GM19467 (cell line): ENCODE data around the gene FAT3.

Source experiments
- ATAC-seq: cut with Tn5 transposase; IDR thresholded peaks from one replicate; pipeline ENCODE4 v1.9.1; 2021; ENCODE audit warnings: mild to moderate bottlenecking, moderate library complexity; ENCODE audit not compliant: unreplicated experiment

The FAT3 gene

DNA sequence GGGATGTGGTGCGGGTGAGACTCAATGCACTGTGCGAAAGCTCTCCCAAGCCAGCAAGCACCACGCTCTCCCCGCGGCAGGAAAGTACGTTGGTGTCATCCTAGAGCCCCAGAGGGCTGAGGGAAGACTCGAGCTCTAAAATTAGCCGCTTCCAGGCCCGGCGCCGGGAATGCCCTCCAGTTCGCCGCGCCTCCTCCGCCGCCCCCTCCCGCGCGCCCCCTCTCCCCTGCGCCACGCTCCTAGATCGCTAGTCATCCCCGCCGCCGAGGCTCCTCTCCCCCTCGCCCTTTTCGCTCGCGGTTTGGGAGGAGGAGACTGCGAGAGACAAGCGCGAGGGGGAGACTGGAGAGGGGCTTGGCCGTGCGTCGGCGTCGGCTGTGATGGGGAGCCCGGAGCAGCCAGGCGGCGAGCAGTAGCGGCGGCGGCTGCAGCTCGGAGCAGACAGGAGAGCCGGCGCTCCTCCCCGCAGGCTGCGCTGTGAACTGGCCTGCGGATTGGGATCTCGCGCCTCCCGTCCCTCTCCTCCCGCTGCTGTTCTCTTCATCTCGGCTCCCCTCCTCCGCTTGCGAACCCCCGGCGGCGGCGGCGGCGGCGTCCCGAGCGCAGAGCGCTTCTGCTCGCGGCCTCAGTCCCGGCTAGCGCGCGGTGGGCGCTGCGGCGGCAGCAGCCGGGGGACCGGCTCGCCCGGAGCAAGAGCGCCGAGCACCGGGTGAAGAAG is at the start of gene FAT3:
TSS of gene FAT3 (plus strand) at position 412 of the 718 bp plus-strand sequence. CDS start 127,295 bp downstream, outside the sequence.
- no peak for ATAC-seq

DNA sequence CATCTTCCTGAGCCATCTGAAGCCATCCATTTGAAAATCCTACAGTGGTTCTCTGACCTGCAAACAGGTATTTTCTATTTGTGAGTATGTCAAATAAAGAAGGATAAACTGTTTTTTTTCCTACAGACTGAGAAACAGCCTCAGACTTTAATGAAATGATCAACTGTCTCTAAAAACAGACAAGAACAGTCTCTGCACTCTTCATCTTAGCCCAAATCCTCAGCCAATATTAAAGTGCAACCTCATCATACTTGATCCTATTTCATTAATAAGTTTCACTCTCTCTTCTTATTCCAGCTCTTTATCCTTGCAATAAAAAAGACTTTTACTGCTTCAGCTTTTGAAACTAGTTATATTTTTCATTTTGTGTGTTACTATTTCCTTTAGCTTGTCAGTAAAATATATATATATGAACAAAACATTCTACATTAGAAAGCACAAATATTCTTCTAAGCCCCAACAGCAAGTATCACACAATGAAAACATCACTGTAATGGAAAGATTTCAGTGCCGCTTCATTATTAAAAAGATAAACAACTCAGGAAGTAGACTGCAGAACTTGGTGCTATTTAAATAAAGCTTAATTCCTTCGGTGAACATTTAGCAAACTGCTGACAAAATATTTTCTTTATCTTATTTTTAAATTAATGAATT is 45.5 kb upstream of the FAT3 start:
- ATAC-seq: no peak

DNA sequence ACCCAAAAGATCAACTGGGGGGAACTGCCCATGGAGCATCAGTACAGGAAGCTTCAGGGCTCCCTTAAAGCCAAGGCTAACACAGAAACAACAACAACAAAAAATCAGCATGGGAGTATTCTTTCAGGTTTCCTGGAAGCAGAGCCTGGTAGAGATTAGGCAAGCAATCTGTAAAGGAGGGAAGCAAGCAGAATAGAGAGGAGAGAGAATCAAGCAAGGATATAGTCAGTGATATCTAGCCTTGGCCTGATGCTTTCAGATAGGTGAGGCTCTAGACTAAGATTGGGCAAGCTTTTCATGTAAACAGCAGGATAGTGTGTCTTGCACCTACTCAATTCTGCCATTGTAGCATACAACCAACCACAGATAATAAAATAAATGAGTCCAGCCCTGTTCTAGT is 44.4 kb upstream of the FAT3 start:
- ATAC-seq: no peak

DNA sequence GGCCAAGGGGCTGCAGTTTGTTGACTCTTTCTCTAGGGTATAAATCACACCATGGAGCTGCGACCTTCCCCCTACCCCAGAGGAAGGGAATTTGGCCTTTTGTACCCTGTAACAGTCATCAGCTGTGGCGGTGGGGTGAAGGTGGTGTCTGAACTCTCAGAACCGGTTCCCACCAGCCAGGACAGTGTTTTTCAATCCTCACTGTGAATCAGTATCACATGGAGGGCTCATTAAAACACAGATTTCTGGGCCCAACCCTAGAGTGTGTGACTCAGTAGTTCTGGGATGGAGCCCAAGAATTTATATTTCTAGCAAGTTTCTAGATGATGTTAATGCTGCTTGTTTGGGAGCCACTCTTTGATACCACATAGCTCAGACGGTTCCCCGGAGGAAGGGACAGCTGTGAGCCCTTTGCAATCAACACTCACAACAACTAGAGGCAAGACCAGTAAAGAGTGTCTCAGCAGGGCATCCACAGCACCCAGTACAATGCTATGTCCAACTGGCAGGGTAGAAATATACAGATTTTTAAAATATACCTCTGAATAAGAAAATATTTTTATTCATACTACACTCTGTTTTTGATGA is 43.9 kb upstream of the FAT3 start:
- ATAC-seq: no peak

DNA sequence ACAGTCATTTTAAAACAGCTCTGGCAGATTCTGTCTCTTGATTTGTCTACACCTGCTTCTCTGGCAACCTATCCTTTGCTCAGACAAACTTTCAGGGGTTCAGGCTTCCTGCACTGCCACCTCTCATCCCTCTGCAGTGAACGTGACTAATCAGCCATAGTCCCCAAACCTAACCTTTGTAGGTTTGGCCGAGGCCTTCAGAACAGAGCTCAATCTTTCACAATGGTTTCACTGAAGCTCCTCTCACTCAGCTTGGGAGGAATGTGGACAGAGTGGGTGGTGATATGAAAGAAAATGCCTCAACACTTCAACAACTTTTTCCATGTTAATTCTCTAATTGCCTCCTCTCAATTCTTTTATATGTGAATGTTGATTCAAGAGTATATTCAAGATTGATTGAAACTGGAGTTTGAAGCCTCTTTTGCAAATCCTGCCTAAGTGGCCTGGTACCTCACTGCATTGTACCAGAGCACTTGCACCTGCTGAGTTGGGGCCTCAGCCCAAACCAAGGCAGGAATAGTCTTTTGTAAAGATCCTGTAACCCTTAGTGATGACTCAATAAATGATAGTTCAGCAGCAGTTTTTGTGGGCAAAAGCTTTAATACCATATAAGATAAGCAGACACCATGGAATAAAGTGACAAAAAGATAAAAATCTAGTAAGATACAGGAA is 33.9 kb upstream of the FAT3 start:
- no peak for ATAC-seq

DNA sequence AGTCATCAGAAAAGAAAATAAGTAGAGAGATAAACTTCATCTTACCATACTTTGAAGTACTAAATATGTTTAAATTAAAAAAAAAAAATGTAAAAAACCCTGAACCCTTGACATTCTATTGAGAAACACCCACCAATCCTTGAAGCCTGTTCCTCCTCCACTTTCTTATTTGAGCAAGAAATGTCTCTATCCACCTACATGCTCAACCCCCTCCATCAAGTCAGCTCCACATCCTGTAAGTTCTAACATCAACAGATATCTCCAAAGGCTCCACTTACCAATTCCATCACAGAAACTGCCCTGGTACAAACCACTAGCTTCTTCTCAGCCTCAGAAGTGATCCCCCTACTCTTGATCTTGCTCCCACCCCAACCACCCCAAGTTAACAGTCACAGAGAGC is 32.5 kb upstream of the FAT3 start:
- no peak for ATAC-seq

DNA sequence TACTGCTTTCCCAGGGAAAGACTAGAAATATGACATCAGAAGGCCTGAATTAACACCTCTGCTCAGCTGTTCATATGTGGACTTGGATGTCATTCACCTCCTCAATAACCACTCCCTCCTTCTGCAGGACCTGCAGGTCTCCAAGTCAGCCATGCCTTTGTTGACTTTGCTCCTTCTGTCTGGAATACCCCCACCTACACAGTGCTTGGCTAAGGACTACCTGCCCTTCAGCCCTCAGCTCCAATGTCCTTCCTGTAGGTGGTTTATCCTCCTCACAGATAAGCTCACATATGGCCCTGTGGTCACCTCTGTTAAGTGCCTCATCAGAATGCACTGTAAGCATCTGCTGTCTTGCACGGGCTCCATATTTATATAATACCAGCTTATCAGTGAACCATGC is 26.4 kb upstream of the FAT3 start:
- ATAC-seq: no peak

DNA sequence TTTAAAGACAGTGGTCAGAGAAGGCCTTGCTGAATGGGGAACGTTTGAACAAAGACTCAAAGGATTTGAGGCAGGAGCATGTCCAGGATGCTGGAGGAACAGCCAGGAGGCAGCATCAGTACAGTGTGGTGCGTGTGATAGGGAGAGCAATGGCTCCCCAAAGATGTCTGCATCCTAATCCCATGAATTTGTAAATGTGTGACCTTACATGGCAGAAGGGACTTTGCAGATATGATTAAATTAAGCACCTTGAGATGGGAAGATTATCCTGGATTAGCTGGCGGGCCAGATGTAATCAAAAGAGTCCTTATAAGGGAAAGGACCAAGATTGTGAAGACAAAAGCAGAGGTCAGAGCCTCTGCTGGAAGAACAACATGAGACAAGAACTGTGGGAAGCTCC is 24.6 kb upstream of the FAT3 start:
- no peak for ATAC-seq

DNA sequence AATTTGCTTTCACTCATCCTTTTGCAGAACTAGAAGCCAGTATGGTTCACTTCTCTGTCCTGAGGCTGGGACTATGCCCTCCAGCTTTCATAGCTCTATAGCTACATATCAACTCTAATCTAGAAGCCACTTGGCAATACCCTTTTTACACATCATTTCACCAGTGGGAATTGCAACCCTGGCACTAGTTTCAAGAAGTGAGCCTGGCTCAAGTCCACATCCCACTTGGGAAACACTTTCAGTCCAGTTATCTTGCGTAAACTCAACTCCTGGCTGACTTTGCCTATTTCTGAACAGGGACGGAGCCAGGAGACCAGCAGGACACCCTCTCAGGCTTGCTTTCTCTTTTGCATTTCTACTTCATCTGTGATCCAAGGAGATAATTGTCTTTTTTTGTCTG is 19.9 kb upstream of the FAT3 start:
- ATAC-seq: no peak

DNA sequence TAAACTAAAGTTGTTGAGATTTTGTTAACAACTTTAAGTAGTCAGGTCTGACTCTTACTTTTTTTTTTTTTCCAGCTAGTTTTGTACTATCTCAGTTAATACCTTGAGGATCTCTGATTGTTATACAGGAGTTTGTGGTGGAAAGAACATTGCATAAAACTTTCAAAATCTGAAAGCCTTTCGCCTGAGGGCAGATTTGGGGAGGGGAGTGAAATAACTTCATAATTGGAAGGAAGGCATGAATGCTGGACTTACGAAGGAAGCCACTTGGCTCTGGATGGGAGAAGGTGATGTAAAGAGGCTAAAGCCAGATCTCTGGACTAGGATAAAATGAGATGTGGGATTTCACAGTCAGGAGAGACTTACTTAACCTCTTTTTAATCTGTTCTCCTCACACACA is 18.2 kb upstream of the FAT3 start:
- no peak for ATAC-seq

DNA sequence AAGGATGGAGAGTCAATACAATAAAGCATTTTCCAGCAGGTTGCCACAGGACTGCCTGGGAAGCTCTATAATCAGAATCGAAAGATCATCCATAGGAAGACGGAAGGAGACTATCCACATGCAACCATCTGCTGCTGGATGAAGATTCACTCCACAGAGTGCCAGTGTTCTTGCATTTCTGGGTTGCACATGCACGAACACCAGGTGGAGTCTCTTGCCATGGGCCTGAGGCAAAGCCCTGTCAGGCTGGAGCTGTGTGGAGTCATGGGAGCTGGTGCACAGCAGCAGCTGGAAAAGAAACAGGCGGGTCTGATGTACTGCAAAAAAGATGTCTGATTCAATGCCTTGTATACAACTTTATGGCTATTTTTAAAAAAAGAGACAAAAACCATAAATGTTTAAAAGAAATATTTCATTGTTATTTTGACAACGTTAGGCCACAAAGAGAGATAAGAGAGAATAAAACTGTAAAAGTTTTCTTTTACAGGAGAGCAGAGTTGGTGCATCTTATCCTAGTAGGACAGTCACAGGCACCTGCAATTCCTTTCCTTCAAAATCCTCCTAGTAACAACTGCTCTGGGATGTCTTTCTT is 12.9 kb upstream of the FAT3 start:
- no peak for ATAC-seq

DNA sequence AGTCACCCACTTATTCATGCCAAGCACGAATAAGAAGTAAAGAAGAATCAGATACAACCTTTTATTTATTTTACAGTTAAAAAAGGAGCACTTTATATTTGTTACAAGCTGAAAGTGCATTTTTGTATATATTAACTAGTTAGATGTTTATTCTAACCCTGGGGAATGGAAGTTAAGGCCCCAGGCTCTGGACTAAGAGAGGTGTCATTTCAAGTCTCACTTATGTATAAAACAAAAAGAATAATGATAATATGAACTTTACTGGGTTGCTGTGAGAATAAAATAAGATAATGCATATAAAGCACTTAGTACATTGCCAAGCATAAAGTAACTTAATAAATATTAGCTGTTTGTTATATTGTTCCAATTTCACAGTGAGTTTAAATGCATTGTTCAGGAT is 12.1 kb upstream of the FAT3 start:
- ATAC-seq: no peak

DNA sequence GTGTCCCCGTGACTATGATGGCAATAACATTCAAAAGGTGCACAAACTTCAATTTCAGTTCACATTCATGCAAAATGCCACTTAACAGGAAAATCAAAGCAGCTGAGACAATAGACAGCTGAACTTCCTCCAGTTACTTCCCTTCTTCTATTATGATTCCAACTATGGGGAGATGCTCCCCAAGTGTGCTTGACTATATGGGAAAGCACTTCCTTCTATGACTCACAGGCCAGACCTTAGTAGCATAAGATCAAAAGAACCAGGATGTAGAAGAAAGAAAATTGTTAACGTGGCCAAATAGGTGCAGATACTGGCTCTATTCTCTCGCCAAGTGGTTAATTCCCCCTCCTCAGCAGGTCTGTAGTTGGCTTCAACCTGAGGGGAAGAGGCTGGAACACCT is 7.8 kb upstream of the FAT3 start:
- ATAC-seq: no peak

DNA sequence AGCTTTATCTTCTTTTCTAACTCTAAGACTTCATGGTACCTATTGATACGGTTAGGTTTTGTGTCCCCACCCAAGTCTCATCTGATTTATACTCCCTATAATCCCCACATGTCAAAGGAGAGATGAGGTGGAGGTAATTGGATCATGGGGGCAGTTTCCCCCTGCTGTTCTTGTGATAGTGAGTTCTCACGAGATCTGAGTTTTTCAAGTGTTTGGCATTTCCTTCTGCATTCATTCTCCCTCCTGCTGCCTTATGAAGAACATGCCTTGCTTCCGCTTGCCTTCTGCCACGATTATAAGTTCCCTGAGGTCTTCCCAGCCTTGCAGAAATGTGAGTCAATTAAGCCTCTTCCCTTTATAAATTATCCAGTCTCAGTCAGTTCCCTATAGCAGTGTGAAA is 5.1 kb upstream of the FAT3 start:
- no peak for ATAC-seq

DNA sequence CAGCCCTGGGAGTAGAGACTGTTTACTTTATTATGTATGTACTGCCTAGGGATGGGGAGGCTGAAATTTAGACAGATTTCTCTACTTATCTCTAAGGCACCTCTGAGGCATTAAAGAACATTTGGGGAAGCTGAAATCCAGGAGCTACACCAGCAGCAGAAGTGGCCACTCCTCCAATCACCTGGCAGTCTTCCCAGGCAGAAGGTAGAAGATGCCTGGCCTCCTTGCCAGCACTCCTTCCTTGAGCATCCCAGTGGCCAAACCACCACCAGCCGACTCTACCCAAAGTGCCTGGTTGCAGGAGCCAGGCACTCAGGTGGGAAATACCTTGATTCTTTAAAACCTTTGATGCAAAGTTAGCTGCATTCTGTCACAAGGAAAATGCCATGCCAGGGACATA is 1.9 kb upstream of the FAT3 start:
- no peak for ATAC-seq

DNA sequence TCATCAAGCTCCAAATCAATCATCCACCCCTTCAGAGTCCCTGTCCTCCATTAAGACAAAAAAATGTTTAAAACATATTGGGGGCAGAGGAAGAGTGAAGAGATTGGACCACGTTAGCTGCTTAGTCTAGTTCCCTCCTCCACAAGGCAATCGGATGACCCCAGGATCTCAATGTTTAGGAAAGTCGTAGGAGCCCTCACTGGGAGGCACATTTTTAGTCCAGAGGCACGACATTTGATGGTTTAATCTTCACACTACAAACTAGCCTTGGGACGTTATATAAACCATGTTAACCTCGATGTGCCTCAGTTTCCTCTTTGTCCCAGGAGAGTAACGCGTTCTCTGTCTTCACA is 588 bp upstream of the FAT3 start:
- ATAC-seq: no peak

DNA sequence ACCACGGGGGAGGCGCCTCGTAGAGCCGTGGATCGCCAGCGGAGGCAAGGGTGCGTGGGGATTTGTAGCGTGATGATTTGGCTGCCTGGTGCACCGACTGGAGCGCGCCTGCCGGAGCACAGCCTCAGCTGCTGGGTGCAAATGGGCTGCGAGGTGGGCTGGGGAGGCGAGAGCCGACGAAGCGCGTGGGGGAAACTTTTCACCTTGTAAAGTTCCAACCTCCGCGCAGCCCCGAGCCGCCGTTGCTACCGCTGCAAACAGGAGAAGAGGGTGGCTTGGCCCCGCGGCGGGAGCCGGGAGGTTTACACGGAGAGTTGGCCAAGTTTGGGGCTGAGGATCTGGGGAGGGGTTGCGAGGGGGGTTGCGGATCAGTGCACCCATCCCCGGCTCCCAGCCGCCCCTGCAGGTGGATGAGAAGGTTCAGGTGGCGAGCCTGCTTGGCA is 528 bp downstream of the FAT3 start:
- no peak for ATAC-seq

DNA sequence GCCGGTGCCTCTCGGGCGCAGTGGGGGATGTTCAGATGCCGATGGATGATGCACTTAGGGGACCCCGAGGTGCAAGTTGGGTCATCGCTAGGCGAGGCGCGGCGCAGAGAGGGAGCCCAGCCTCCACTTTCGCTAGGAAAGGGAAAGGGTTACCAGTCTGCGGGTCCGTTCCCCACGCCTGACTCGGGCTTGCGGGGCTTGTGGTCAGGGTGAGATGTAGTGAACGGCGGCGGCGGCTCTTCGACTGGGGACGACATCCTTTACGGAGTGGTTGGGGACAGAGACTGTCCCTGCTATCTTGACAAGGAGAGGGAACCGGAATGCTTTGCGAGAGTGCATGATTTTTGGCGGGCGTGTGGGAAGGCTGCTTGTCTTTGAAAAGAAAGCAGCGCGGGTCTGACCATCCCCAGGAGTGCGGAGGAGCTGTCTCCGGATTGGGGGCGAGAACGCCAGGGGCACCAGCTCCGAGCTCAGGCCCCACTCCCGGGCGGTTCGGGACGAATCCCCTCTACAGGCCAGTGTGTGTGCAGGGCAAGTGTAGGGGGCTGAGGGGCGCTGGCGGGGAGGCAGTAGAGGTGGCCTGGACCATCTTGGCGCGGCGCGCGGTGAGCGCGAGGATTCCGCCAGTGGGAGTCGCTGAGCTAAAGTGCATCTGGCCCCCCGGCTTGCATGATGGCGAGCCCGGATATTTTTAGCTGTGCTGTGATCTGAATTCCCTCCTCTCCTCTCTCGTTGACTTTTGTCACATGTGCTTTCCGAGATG is 1.1 kb downstream of the FAT3 start:
- no peak for ATAC-seq

DNA sequence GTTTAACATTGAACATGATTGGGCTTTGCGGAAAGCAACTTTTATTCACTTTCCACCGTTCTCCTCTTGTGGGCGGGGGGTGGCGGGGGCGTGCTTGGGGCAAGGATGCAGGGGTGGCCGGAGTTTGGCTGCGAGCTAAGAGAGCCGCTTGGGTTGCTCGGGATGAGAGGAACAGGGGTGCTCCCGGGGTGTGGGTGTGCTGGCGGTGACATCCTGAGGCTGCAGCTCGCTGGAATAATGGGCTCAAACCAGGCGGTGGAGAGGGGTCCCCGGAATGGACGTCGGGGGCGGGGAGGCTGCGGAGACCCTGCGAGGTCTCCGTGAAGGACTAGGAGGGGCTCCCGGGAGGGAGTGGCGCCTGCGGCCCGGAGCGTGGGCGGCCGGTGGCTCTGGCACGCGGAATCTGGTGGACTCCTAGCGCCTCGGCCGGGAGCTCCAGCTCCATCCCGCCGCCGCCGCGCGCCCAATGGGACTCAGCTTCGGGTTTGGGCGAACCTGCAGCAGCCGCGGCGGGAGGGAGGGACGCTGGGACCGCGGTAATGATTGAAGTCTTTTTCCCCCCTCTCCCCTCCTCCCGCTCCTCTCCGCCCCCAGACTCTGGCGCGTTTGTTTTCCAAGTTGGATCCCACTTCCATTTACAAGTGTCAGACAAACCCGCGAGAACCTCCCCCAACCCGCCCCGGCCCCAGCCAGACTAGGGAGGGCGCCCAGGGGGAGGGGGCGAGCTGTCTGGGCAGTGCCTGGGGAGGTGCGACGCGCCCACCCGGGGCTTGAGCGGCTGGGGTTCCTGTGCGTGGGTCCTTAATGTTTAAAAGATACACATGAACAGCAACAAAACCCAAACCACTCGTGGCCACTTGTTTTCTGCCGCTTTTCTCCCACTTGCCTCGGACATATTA is 2.0 kb downstream of the FAT3 start:
- ATAC-seq: no peak
